ENCODE data around the gene LAMB4. TPM values are rescaled to one million over a fixed set of nuclear protein-coding genes. Genes with fewer than 3 reads are reported as not detected.

LAMB4 gene
- total and polyA plus RNA-seq, 12 donors, result 0.15 to 0.69 (median 0.25) TPM; not detected in 3

DNA sequence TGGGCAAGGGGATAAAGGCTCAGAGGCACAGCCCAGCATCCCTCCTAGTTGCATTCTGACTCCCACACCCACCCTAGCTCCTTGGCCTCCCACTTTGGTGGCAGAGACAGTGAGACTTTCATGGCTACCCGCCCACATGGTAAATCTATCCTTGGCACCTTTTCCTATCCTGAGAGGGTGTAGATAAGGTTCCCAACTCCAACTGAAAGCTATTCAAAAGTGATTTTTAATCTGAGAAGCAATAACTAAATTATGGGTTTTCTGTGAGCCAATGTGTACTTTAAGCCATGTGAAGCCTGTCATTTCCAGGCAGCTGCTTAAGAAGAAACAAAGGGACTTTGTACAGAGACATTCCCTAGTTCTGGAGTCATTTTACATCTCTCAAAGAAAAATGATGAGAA lies 136.3 kb downstream of the LAMB4 start:
- Histone ChIP-seq H3K36me3 (peaks cover 0 to 60% (median 5%) of the 10 kb centered on the region in 9 donors), H3K4me1 (peaks cover 10 to 93% (median 72%) of the 10 kb centered on the region in 9 donors), H3K4me3 (no peak overlapping the region), H3K27ac (peak overlapping the region; percentile 34 to 93 (median 59)), H3K27me3 (peaks cover 0 to 3% (median 0%) of the 10 kb centered on the region in 7 donors), H3K9me3 (no peaks in the 10 kb centered on the region)
- TF ChIP-seq, protein P1, sequence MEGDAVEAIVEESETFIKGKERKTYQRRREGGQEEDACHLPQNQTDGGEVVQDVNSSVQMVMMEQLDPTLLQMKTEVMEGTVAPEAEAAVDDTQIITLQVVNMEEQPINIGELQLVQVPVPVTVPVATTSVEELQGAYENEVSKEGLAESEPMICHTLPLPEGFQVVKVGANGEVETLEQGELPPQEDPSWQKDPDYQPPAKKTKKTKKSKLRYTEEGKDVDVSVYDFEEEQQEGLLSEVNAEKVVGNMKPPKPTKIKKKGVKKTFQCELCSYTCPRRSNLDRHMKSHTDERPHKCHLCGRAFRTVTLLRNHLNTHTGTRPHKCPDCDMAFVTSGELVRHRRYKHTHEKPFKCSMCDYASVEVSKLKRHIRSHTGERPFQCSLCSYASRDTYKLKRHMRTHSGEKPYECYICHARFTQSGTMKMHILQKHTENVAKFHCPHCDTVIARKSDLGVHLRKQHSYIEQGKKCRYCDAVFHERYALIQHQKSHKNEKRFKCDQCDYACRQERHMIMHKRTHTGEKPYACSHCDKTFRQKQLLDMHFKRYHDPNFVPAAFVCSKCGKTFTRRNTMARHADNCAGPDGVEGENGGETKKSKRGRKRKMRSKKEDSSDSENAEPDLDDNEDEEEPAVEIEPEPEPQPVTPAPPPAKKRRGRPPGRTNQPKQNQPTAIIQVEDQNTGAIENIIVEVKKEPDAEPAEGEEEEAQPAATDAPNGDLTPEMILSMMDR (IDR thresholded peaks at IDR 0.05), result no peak
- ATAC-seq, result peak in 7 of 8 donors; percentile 6 to 47 (median 29)
- no peak for DNase-seq
- 57 to 71% methylated on average over 1 of the region's 1 CpG for WGBS, 2 donors
- intact Hi-C loops (cut with DNase I), result no loop called here

DNA sequence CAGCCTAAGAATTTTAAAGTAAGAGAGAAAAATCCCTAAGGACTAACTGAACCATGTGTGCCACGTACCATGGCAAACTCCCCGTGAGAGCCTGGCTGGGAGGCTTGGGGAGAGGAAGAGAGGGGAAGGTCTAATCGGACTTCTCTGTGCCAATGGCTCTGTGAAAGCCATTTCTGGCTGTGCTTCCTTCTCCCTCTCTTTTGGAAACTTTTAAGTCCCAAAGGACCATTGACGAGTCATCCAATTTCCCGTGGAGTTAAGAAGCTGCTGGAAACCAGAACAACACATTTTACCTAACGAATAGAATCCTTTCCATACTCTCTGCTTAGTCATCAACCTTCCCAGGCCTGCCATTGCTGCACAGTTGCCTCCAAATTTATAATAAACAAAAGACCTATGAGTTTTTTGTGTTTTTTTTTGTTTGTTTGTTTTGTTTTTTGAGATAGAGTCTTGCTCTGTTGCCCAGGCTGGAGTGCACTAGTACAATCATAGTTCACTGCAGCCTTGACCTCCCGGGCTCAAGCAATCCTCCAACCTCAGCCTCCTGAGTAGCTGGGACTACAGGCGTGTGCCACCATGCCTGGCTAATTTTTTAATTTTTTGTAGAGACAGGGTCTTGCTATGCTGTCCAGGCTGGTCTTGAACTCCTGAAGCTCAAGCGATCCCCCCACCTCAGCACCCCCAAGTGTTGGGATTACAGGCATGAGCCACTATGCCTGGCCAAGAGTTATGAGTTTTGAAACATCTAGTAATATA lies 140.4 kb downstream of the LAMB4 start:
- H3K27me3 ChIP-seq, result no peaks in the 10 kb centered on the region
- intact Hi-C loops (cut with DNase I), result no loop called here
- 55 to 68% methylated on average over 9 of the region's 9 CpGs for WGBS, 2 donors
- peak overlapping the region; percentile 30 to 77 (median 64) for H3K27ac ChIP-seq
- TF ChIP-seq, protein P1 (IDR thresholded peaks at IDR 0.05), result no peak
- no peaks in the 10 kb centered on the region for H3K9me3 ChIP-seq
- H3K4me3 ChIP-seq, result no peak overlapping the region
- peaks cover 0 to 74% (median 15%) of the 10 kb centered on the region in 9 donors for H3K36me3 ChIP-seq
- peaks cover 4 to 64% (median 35%) of the 10 kb centered on the region in 9 donors for H3K4me1 ChIP-seq
- DNase-seq (peak; percentile 34 to 46), ATAC-seq (peak; percentile 50 to 82 (median 69))

DNA sequence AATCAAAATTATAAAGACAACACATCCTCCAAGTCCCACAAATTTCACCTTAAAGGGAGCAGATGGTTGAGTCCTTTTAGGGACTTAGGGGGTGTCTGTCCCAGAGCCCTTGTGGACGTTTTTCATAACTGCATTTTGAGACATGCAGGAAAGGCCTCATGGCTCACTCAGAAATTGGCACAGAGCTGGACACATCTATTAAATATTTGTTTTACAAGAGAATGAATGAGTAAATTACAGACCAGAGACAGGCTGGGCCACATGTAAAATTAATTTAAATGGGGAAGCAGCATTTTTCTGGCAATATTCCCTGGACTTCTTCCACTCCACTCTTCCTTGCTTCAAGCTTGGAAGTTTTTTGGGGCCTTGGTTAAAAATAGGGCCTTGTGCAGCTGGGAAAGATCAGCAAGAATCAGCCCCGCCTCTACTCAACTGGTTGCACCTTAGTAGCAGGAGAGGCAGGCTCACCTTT lies 147.2 kb downstream of the LAMB4 start:
- peak in 7 of 8 donors; percentile 24 to 67 (median 43) for ATAC-seq
- TF ChIP-seq, protein P1 (IDR thresholded peaks at IDR 0.05), result peak in 7 of 9 donors; percentile 9 to 39 (median 29)
- no peak overlapping the region for H3K4me3 ChIP-seq
- peak in 1 of 2 donors; percentile 46 for DNase-seq
- no peaks in the 10 kb centered on the region for H3K9me3 ChIP-seq
- H3K36me3 ChIP-seq, result peaks cover 0 to 95% (median 32%) of the 10 kb centered on the region in 9 donors
- 32 to 50% methylated on average over 2 of the region's 2 CpGs for WGBS, 2 donors
- H3K27me3 ChIP-seq, result no peaks in the 10 kb centered on the region
- H3K4me1 ChIP-seq, result peaks cover 0 to 35% (median 18%) of the 10 kb centered on the region in 9 donors
- intact Hi-C loops (cut with DNase I), result no loop called here
- H3K27ac ChIP-seq, result peak overlapping the region in 4 of 10 donors; percentile 2 to 53 (median 12)

DNA sequence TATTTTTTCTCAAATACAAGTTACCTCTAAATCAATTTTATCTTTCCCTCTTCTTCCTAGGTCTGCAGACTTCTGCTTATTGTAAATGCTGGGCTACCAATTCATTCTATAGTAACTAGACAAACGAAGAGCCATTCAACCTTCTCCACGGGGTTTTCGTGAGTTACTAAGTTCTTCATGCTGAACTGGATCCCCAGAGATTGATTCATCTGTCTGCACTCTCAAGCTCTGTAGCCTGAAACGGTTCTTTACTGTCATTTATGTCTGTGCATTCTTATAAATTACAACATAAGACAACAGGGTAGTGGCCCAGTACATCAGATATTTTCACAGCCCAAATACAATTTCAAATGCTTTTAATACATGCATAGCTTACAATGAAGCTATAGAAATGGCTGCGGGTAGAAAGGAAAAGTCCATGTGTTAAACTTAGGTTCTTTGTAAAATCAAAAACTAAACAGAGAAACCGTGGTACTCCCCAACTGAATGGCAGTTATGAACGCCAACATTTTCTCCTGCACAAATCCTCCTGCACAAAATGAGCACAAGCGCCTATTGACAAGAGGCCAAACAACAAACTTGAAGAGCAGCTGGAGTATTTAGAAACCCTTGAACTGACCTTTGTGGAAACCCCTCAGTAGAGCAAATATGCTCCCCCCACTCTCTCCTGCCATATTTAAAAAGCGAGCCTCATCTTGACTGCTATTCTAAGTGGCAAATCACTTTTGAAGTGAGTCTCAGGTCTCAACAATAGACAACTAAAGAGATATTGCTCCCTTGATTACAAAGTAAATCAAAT lies 147.9 kb downstream of the LAMB4 start:
- Histone ChIP-seq H3K27ac (peak overlapping the region in 4 of 10 donors; percentile 2 to 53 (median 20)), H3K9me3 (no peaks in the 10 kb centered on the region), H3K27me3 (no peaks in the 10 kb centered on the region), H3K4me3 (no peak overlapping the region), H3K36me3 (peaks cover 0 to 95% (median 32%) of the 10 kb centered on the region in 9 donors), H3K4me1 (peaks cover 0 to 35% (median 18%) of the 10 kb centered on the region in 9 donors)
- intact Hi-C loops (cut with DNase I), result no loop called here
- ATAC-seq (peak in 1 of 8 donors; percentile 15), DNase-seq (no peak)
- TF ChIP-seq, protein P1 (IDR thresholded peaks at IDR 0.05), result no peak
- WGBS, 2 donors, result 66 to 69% methylated on average over 9 of the region's 9 CpGs
